Panc1 (cell line): ENCODE data around the gene MATN1.

Experiments
- CTCF ChIP-seq: fragments of 450-650 bp; IDR thresholded peaks from 2 replicates; pipeline ENCODE4 v1.5.1; 2017; ENCODE audit warnings: mild to moderate bottlenecking
- POLR2AphosphoS5 ChIP-seq: IDR thresholded peaks from 2 replicates; pipeline ENCODE4 v1.6.1; 2012; ENCODE audit warnings: mild to moderate bottlenecking, low read depth, low read length, moderate library complexity
- REST ChIP-seq, 2 experiments: IDR thresholded peaks; 2 replicates each; pipeline ENCODE4 v1.6.1; 2011 to 2012; ENCODE audit warnings: low read depth in 2 of 2, control low read depth in 1 of 2, low read length in 1 of 2, mild to moderate bottlenecking in 1 of 2, moderate library complexity in 1 of 2; ENCODE audit not compliant: insufficient read depth in 1 of 2
- SIN3A ChIP-seq: IDR thresholded peaks from 2 replicates; pipeline ENCODE4 v1.6.1; 2012; ENCODE audit warnings: low read depth, mild to moderate bottlenecking, low read length, moderate library complexity, borderline replicate concordance; ENCODE audit not compliant: insufficient read depth
- TCF7L2 ChIP-seq: IDR thresholded peaks from 2 replicates; pipeline ENCODE4 v1.6.1; 2011; ENCODE audit warnings: mild to moderate bottlenecking, low read depth, low read length, inconsistent platforms

- no peak for TF ChIP-seq CTCF
- no peak for TF ChIP-seq POLR2AphosphoS5
- TF ChIP-seq SIN3A: no peak
- no peak for TF ChIP-seq TCF7L2
- no peak for TF ChIP-seq REST (IDR thresholded peaks at IDR 0.05; ENCODE audit: insufficient read depth in 1 of 2, low read depth in 2 of 2, low read length in 1 of 2)
These were observed 33.4 kb upstream of the MATN1 start for GRCh38 chr1:30756545-30757351.
